ENCODE measurements around the gene ZFYVE27.

DNA sequence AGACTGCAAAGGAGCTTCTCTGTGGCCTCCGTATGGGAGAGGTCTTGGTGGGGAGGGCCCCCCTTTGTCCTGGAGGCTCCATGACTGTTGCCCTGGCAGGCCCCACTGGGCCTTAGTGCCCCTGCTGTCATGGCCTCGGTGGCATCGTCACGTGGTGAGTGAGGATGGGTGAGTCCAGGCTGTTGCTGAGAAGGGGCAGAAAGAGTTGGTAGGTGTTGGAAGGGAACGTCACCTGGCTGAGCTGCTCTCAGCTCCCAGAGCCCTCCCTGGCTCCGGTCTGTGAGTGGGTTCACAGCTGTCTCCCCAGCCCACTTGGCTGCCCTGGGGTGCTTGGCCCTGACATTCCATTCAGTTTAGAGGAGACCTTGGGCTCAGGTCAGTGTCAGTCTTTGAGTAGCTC, 18.8 kb downstream of the ZFYVE27 start:
- TF ChIP-seq, protein P1, sequence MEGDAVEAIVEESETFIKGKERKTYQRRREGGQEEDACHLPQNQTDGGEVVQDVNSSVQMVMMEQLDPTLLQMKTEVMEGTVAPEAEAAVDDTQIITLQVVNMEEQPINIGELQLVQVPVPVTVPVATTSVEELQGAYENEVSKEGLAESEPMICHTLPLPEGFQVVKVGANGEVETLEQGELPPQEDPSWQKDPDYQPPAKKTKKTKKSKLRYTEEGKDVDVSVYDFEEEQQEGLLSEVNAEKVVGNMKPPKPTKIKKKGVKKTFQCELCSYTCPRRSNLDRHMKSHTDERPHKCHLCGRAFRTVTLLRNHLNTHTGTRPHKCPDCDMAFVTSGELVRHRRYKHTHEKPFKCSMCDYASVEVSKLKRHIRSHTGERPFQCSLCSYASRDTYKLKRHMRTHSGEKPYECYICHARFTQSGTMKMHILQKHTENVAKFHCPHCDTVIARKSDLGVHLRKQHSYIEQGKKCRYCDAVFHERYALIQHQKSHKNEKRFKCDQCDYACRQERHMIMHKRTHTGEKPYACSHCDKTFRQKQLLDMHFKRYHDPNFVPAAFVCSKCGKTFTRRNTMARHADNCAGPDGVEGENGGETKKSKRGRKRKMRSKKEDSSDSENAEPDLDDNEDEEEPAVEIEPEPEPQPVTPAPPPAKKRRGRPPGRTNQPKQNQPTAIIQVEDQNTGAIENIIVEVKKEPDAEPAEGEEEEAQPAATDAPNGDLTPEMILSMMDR (tag by site-specific recombination; IDR thresholded peaks at IDR 0.05) = no peak
- TF ChIP-seq ZNF335 (tag by site-specific recombination; conservative IDR thresholded peaks at IDR 0.05) = no peak
- TF ChIP-seq ZNF2 (tag by site-specific recombination; IDR thresholded peaks at IDR 0.05) = no peak
- no peak for TF ChIP-seq TCF7L2 (IDR thresholded peaks at IDR 0.05; ENCODE audit: borderline replicate concordance, low read depth, low read length)
- no peak for TF ChIP-seq ZNF501 (tag by site-specific recombination; IDR thresholded peaks at IDR 0.05)
- TF ChIP-seq, protein P2, sequence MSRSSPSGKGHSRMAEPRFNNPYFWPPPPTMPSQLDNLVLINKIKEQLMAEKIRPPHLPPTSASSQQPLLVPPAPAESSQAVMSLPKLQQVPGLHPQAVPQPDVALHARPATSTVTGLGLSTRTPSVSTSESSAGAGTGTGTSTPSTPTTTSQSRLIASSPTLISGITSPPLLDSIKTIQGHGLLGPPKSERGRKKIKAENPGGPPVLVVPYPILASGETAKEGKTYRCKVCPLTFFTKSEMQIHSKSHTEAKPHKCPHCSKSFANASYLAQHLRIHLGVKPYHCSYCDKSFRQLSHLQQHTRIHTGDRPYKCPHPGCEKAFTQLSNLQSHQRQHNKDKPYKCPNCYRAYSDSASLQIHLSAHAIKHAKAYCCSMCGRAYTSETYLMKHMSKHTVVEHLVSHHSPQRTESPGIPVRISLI (tag by site-specific recombination; IDR thresholded peaks at IDR 0.05) = no peak

Data from HEK293 (cell line).